Gastroesophageal sphincter (tissue), 4 donors: ENCODE data around the gene AQP12B. TPM values are rescaled to one million over a fixed set of nuclear protein-coding genes. Genes with fewer than 3 reads are reported as not detected.

Source experiments
- ATAC-seq: fragments of 150-250 bp; one replicate; pipeline ENCODE4 v1.9.1; 2016; ENCODE audit warnings: mild to moderate bottlenecking, moderate library complexity
- H3K27ac ChIP-seq, 4 donors: fragments of 200-600 bp; sonication (generic) in 3 of 4; 1 replicate in 3 of 4; 2 replicates in 1 of 4; pipeline ENCODE4 v1.5.1; 2016 to 2019
- H3K27me3 ChIP-seq: fragments of 200-600 bp; sonication (generic); one replicate; pipeline ENCODE4 v1.5.1; 2019
- H3K36me3 ChIP-seq, 2 donors: fragments of 200-600 bp; sonication (generic); one replicate each; pipeline ENCODE4 v1.5.1; 2019; ENCODE audit warnings: control low read depth in 1 of 2
- H3K4me1 ChIP-seq, 3 donors: fragments of 200-600 bp; sonication (generic); 1 replicate in 2 of 3; 2 replicates in 1 of 3; pipeline ENCODE4 v1.5.1; 2016 to 2019; ENCODE audit warnings: control low read depth in 2 of 3
- H3K4me3 ChIP-seq, 2 donors: fragments of 200-600 bp; sonication (generic); one replicate each; pipeline ENCODE4 v1.5.1; 2019; ENCODE audit warnings: mild to moderate bottlenecking in 1 of 2, moderate library complexity in 1 of 2
- H3K9me3 ChIP-seq, 3 donors: fragments of 200-600 bp; sonication (generic); one replicate each; pipeline ENCODE4 v1.5.1; 2017 to 2019; ENCODE audit warnings: control low read depth in 2 of 3
- CTCF ChIP-seq, 4 experiments: fragments of 200-600 bp in 2 of 4; fragments of 450-650 bp in 2 of 4; sonication (generic) in 1 of 4; IDR thresholded peaks; one replicate each; pipeline ENCODE4 v1.5.1; 2017 to 2019; ENCODE audit warnings: antibody characterized with exemption in 4 of 4, mild to moderate bottlenecking in 2 of 4, moderate library complexity in 2 of 4
- EP300 ChIP-seq: sonication (generic); formaldehyde crosslinking; IDR thresholded peaks from one replicate; pipeline ENCODE4 v1.6.1; 2017; ENCODE audit warnings: antibody characterized with exemption, mild to moderate bottlenecking
- POLR2A ChIP-seq, 2 donors: fragments of 450-650 bp; IDR thresholded peaks; one replicate each; pipeline ENCODE4 v1.6.1; 2017; ENCODE audit warnings: antibody characterized with exemption in 2 of 2, mild to moderate bottlenecking in 2 of 2, moderate library complexity in 1 of 2
- POLR2AphosphoS5 ChIP-seq: sonication (generic); formaldehyde crosslinking; IDR thresholded peaks from one replicate; pipeline ENCODE4 v1.6.1; 2017; ENCODE audit warnings: antibody characterized with exemption
- WGBS, 2 donors: methylation state at CpG; one replicate each; pipeline ENCODE4 v1.1.5; 2018; ENCODE audit warnings: low coverage in 1 of 2; 5-methylcytosine and 5-hydroxymethylcytosine counted together
- total RNA-seq, 4 donors: library from RNA; depleted of rRNA; stranded (reverse); fragments of >200 nt; gene quantifications; one replicate each; pipeline ENCODE4 v1.1.0, GENCODE V29; 2016

AQP12B gene
- total RNA-seq, 4 donors from 2014 or later = not detected

- no peak for ATAC-seq
- H3K4me3 ChIP-seq = no peak overlapping the region
- no CpG with 5 or more reads among the region's 9 CpGs for WGBS, 2 donors
- H3K4me1 ChIP-seq = no peaks in the 10 kb centered on the region
- H3K9me3 ChIP-seq = no peaks in the 10 kb centered on the region
- H3K27me3 ChIP-seq = peaks cover 7% of the 10 kb centered on the region
- no peaks in the 10 kb centered on the region for H3K36me3 ChIP-seq
- H3K27ac ChIP-seq = no peak overlapping the region
- TF ChIP-seq EP300 = no peak
- TF ChIP-seq POLR2AphosphoS5 = no peak
- TF ChIP-seq POLR2A (IDR thresholded peaks at IDR 0.05) = no peak
- no peak for TF ChIP-seq CTCF (IDR thresholded peaks at IDR 0.05)
Measured at GRCh38 chr2:240688553-240688919, 5.9 kb upstream of the AQP12B start.

GRCh38 chr2:240687741-240688552 lies 5.3 kb upstream of the AQP12B start:
- no peaks in the 10 kb centered on the region for H3K36me3 ChIP-seq
- H3K9me3 ChIP-seq = no peaks in the 10 kb centered on the region
- H3K27me3 ChIP-seq = peaks cover 7% of the 10 kb centered on the region
- 80% methylated on average over 1 of the region's 14 CpGs; no CpG with 5 or more reads in 1 of the 2 donors for WGBS, 2 donors
- no peak overlapping the region for H3K4me3 ChIP-seq
- H3K27ac ChIP-seq = no peak overlapping the region
- ATAC-seq = no peak
- TF ChIP-seq CTCF (IDR thresholded peaks at IDR 0.05) = no peak
- no peak for TF ChIP-seq POLR2AphosphoS5
- no peak for TF ChIP-seq EP300
- no peak for TF ChIP-seq POLR2A (IDR thresholded peaks at IDR 0.05)
- H3K4me1 ChIP-seq = no peaks in the 10 kb centered on the region

GRCh38 chr2:240687045-240687740 lies 4.5 kb upstream of the AQP12B start:
- no peak overlapping the region for H3K4me3 ChIP-seq
- WGBS, 2 donors = no CpG with 5 or more reads among the region's 20 CpGs
- peaks cover 7% of the 10 kb centered on the region for H3K27me3 ChIP-seq

GRCh38 chr2:240686460-240686859 lies 3.8 kb upstream of the AQP12B start:
- Histone ChIP-seq H3K27ac (no peak overlapping the region), H3K27me3 (peaks cover 7% of the 10 kb centered on the region), H3K9me3 (no peaks in the 10 kb centered on the region), H3K4me3 (no peak overlapping the region), H3K4me1 (no peaks in the 10 kb centered on the region), H3K36me3 (no peaks in the 10 kb centered on the region)
- 56 to 61% methylated on average over 4 to 6 of the region's 6 CpGs for WGBS, 2 donors
- no peak for ATAC-seq
- no peak for TF ChIP-seq CTCF (IDR thresholded peaks at IDR 0.05)
- TF ChIP-seq POLR2A (IDR thresholded peaks at IDR 0.05) = no peak
- TF ChIP-seq EP300 = no peak
- TF ChIP-seq POLR2AphosphoS5 = no peak

More at GRCh38 chr2:240687045-240687740, 4.5 kb upstream of the AQP12B start:
- Histone ChIP-seq H3K9me3 (no peaks in the 10 kb centered on the region), H3K27ac (no peak overlapping the region), H3K36me3 (no peaks in the 10 kb centered on the region), H3K4me1 (no peaks in the 10 kb centered on the region)
- TF ChIP-seq POLR2AphosphoS5 (no peak), EP300 (no peak), POLR2A (IDR thresholded peaks at IDR 0.05) (no peak), CTCF (IDR thresholded peaks at IDR 0.05) (no peak)
- ATAC-seq = no peak
